ENCODE data around the gene TAS2R42.

Gene TAS2R42

GRCh38 chr12:11183011-11183410, 3.7 kb downstream of the TAS2R42 start:
- no peak overlapping the region for H3K27ac ChIP-seq
- TF ChIP-seq CTCF (conservative IDR thresholded peaks at IDR 0.05) (no peak), ZFX (IDR thresholded peaks at IDR 0.05) (no peak)

- H3K27ac ChIP-seq: no peak overlapping the region
- no peak for TF ChIP-seq ZFX (IDR thresholded peaks at IDR 0.05)
- no peak for TF ChIP-seq CTCF (conservative IDR thresholded peaks at IDR 0.05)
Measured at GRCh38 chr12:11182529-11182928, 4.2 kb downstream of the TAS2R42 start.

- H3K27ac ChIP-seq: no peak overlapping the region
- TF ChIP-seq ZFX (IDR thresholded peaks at IDR 0.05): no peak
- TF ChIP-seq CTCF (conservative IDR thresholded peaks at IDR 0.05): no peak
Measured at GRCh38 chr12:11178250-11178649, 8.5 kb downstream of the TAS2R42 start.

GRCh38 chr12:11174022-11174421, 12.7 kb downstream of the TAS2R42 start:
- H3K27ac ChIP-seq: no peak overlapping the region
- no peak for TF ChIP-seq CTCF (conservative IDR thresholded peaks at IDR 0.05)
- no peak for TF ChIP-seq ZFX (IDR thresholded peaks at IDR 0.05)

GRCh38 chr12:11171969-11172675, 14.6 kb downstream of the TAS2R42 start:
- H3K27ac ChIP-seq: peak overlapping the region; percentile 99
- TF ChIP-seq CTCF (conservative IDR thresholded peaks at IDR 0.05) (no peak), ZFX (IDR thresholded peaks at IDR 0.05) (no peak)

- peak within 1 kb of the TSS; percentile 99 for H3K27ac ChIP-seq
- peak; percentile 91 for TF ChIP-seq ZFX (IDR thresholded peaks at IDR 0.05)
- TF ChIP-seq CTCF (conservative IDR thresholded peaks at IDR 0.05): no peak; the same call in 1 of the 2 replicates
Measured at GRCh38 chr12:11171145-11171968, 15.4 kb downstream of the TAS2R42 start, which contains the start of gene SMIM10L1. Gene SMIM10L1 (plus strand): TSS chr12:11171194. CDS start chr12:11171357, 163 bp downstream.

- peak overlapping the region; percentile 99 for H3K27ac ChIP-seq
- TF ChIP-seq ZFX (IDR thresholded peaks at IDR 0.05): no peak
- TF ChIP-seq CTCF (conservative IDR thresholded peaks at IDR 0.05): no peak
Measured at GRCh38 chr12:11170810-11171144, 16.0 kb downstream of the TAS2R42 start.

Data from C4-2B (cell line).